ENCODE data around the gene GPC3.
"Not testable (repeated sequence)": the region's sequence is repeated elsewhere in the genome, so short reads cannot be mapped to it uniquely, and the experiment has no call there.

GPC3 gene

DNA sequence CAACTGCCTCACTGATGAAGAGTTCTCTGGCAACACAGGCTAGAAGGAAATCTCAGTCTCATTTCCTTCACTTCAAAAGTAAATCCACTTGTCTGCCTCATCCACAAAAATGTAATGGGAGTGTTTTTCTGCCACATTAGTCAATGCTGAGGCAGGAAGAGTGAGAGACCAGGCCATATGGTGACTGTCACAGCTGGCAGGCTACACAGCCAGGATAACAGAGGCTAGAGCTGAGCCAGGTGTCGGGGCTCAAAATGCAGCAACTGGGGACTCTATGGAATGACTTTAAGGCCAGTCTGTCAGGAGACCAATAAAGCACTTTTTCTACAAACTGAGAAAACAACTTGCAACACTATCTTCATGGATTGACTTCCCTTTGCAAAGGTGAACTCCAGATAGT, 204.2 kb downstream of the GPC3 start:
- no peaks in the 10 kb centered on the region for H3K27me3 ChIP-seq (ENCODE audit: insufficient read depth, poor library complexity, severe bottlenecking)
- H3K9me3 ChIP-seq (ENCODE audit: severe bottlenecking) = no peaks in the 10 kb centered on the region
- H3K4me3 ChIP-seq (ENCODE audit: severe bottlenecking) = no peak overlapping the region
- H3K4me1 ChIP-seq (ENCODE audit: insufficient read depth, poor library complexity, severe bottlenecking) = no peaks in the 10 kb centered on the region
- ATAC-seq (ENCODE audit: low read depth) (no peak), DNase-seq (ENCODE audit: low spot score) (no peak)
- no peak overlapping the region for H3K27ac ChIP-seq (ENCODE audit: poor library complexity, severe bottlenecking)
- no peak for TF ChIP-seq CTCF (IDR thresholded peaks at IDR 0.05; ENCODE audit: poor library complexity, severe bottlenecking)
- no peaks in the 10 kb centered on the region for H3K36me3 ChIP-seq (ENCODE audit: low read depth)

- ATAC-seq (ENCODE audit: low read depth) (no peak), DNase-seq (ENCODE audit: low spot score) (no peak)
- Histone ChIP-seq H3K36me3 (ENCODE audit: low read depth) (no peaks in the 10 kb centered on the region), H3K27ac (ENCODE audit: poor library complexity, severe bottlenecking) (no peak overlapping the region), H3K4me1 (ENCODE audit: insufficient read depth, poor library complexity, severe bottlenecking) (no peaks in the 10 kb centered on the region), H3K27me3 (ENCODE audit: insufficient read depth, poor library complexity, severe bottlenecking) (no peaks in the 10 kb centered on the region), H3K4me3 (ENCODE audit: severe bottlenecking) (no peak overlapping the region), H3K9me3 (ENCODE audit: severe bottlenecking) (no peaks in the 10 kb centered on the region)
- TF ChIP-seq CTCF (IDR thresholded peaks at IDR 0.05; ENCODE audit: poor library complexity, severe bottlenecking) = peak; percentile 38
Measured at GRCh38 chrX:133776072-133776471, 209.3 kb downstream of the GPC3 start.

DNA sequence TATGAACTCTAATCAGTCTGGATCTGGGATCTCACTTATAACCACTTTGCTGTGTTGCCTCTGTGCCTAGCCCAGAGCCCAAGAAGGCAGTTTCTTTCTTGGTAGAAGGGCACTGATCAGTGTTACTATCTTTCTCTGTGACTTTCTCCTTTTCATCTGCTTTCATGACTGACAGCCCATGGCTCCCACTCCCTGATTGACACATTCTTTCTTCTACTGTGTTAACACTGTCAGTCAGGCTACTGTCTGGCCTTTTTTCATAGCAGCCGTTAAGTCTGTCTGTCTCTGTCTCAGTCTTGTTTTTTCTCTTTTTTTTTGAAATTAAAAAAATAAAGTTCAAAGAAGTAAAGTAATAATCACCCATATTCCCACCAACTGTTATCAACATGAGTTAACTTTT, 210.6 kb downstream of the GPC3 start:
- ATAC-seq (ENCODE audit: low read depth) (no peak), DNase-seq (ENCODE audit: low spot score) (no peak)
- Histone ChIP-seq H3K27me3 (ENCODE audit: insufficient read depth, poor library complexity, severe bottlenecking) (no peaks in the 10 kb centered on the region), H3K27ac (ENCODE audit: poor library complexity, severe bottlenecking) (no peak overlapping the region), H3K36me3 (ENCODE audit: low read depth) (no peaks in the 10 kb centered on the region), H3K9me3 (ENCODE audit: severe bottlenecking) (no peaks in the 10 kb centered on the region), H3K4me3 (ENCODE audit: severe bottlenecking) (no peak overlapping the region), H3K4me1 (ENCODE audit: insufficient read depth, poor library complexity, severe bottlenecking) (no peaks in the 10 kb centered on the region)
- no peak for TF ChIP-seq CTCF (IDR thresholded peaks at IDR 0.05; ENCODE audit: poor library complexity, severe bottlenecking)

DNA sequence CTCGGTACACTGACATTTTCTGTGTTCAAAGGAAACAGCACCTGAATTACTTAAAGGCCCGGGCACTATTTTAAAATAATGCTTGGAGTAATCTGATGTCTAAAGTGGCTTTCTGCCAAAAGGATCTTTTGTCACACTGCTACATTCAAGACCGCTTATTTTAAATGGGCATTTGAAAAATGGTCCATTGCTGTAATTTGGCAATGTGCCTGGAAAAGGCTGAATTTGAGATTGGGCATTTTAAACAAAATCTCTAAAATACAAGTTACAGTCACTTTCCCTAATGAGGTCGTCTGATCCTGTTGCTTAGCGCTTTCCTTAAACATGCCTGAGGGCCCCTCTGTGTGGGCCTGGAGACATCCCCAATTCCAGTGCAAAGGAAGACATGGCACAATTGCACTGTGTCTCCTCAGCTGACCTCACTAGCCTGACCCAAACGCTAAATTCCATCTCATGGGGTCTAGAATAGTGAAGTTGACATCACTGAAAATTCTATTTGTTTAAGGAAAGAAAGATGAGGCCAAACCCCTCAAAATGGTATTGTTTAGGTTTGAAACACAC, 214.2 kb downstream of the GPC3 start:
- Histone ChIP-seq H3K27ac (ENCODE audit: poor library complexity, severe bottlenecking) (no peak overlapping the region), H3K9me3 (ENCODE audit: severe bottlenecking) (no peaks in the 10 kb centered on the region), H3K27me3 (ENCODE audit: insufficient read depth, poor library complexity, severe bottlenecking) (no peaks in the 10 kb centered on the region), H3K36me3 (ENCODE audit: low read depth) (no peaks in the 10 kb centered on the region), H3K4me3 (ENCODE audit: severe bottlenecking) (no peak overlapping the region), H3K4me1 (ENCODE audit: insufficient read depth, poor library complexity, severe bottlenecking) (no peaks in the 10 kb centered on the region)
- no peak for TF ChIP-seq CTCF (IDR thresholded peaks at IDR 0.05; ENCODE audit: poor library complexity, severe bottlenecking)
- DNase-seq (ENCODE audit: low spot score) (no peak), ATAC-seq (ENCODE audit: low read depth) (no peak)

DNA sequence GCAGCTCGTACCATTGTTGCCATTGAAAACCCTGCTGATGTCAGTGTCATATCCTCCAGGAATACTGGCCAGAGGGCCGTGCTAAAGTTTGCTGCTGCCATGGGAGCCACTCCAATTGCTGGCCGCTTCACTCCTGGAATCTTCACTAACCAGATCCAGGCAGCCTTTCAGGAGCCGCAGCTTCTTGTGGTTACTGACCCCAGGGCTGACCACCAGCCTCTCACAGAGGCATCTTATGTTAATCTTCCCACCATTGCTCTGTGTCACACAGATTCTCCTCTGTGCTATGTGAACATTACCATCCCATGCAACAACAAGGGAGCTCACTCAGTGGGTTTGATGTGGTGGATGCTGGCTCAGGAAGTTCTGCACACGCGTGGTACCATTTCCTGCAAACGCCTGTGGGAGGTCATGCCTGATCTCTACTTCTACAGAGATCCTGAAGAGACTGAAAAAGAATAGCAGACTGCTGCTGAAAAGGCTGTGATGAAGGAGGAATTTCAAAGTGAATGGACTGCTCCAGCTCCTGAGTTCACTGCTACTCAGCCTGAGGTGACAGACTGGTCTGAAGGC, 222.3 kb downstream of the GPC3 start:
- not testable (repeated sequence) for ATAC-seq (ENCODE audit: low read depth)

More for the DNA sequence above, 222.3 kb downstream of the GPC3 start:
- not testable (repeated sequence) for DNase-seq (ENCODE audit: low spot score); H3K27me3 ChIP-seq (ENCODE audit: insufficient read depth, poor library complexity, severe bottlenecking); H3K36me3 ChIP-seq (ENCODE audit: low read depth); H3K4me1 ChIP-seq (ENCODE audit: insufficient read depth, poor library complexity, severe bottlenecking); H3K27ac ChIP-seq (ENCODE audit: poor library complexity, severe bottlenecking); H3K9me3 ChIP-seq (ENCODE audit: severe bottlenecking); H3K4me3 ChIP-seq (ENCODE audit: severe bottlenecking)
